Natural killer cell (primary cell): ENCODE data around the gene MTF2. TPM values are rescaled to one million over a fixed set of nuclear protein-coding genes. Genes with fewer than 3 reads are reported as not detected.

Source experiments
- ATAC-seq, 3 donors: fragments of 150-1000 bp in 2 of 3; fragments of 200-7000 bp in 1 of 3; cut with Tn5 transposase; 1 replicate in 1 of 3; 2 replicates in 2 of 3; pipeline ENCODE4 v1.10.0; 2021; ENCODE audit warnings: mild to moderate bottlenecking in 2 of 3, moderate library complexity in 2 of 3
- DNase-seq, 2 donors: peaks; one replicate each; pipeline versions ENCODE4 v3.0.0 to v3.0.0-alpha.2; 2013 to 2021; ENCODE audit warnings: mixed read lengths in 1 of 2
- H3K27ac ChIP-seq: one replicate; pipeline ENCODE4 v1.5.1; 2013; ENCODE audit warnings: mild to moderate bottlenecking, low read length
- H3K27me3 ChIP-seq: one replicate; pipeline ENCODE4 v1.6.1; 2013; ENCODE audit warnings: low read length; ENCODE audit not compliant: control insufficient read depth, insufficient read depth
- H3K36me3 ChIP-seq: one replicate; pipeline ENCODE4 v1.6.1; 2013; ENCODE audit warnings: low read length; ENCODE audit not compliant: control insufficient read depth, insufficient read depth
- H3K4me1 ChIP-seq: one replicate; pipeline ENCODE4 v1.6.1; 2013; ENCODE audit warnings: low read length; ENCODE audit not compliant: control insufficient read depth, insufficient read depth
- H3K4me3 ChIP-seq: one replicate; pipeline ENCODE4 v1.5.1; 2013; ENCODE audit warnings: low read length
- H3K9me3 ChIP-seq: one replicate; pipeline ENCODE4 v1.6.1; 2013; ENCODE audit warnings: low read length; ENCODE audit not compliant: control insufficient read depth, insufficient read depth
- H3K27ac Mint-ChIP-seq, 2 donors: one replicate each; pipeline ENCODE4 v1.8.0; 2022; ENCODE audit warnings: mild to moderate bottlenecking in 2 of 2, mixed read lengths in 2 of 2, moderate library complexity in 1 of 2
- H3K27me3 Mint-ChIP-seq, 2 donors: one replicate each; pipeline ENCODE4 v1.8.0; 2022; ENCODE audit warnings: low read depth in 2 of 2, mixed read lengths in 2 of 2
- H3K36me3 Mint-ChIP-seq: one replicate; pipeline ENCODE4 v1.8.0; 2022; ENCODE audit warnings: mixed read lengths
- H3K4me1 Mint-ChIP-seq, 2 donors: one replicate each; pipeline ENCODE4 v1.8.0; 2022; ENCODE audit warnings: mixed read lengths in 2 of 2
- H3K4me3 Mint-ChIP-seq: one replicate; pipeline ENCODE4 v1.8.0; 2022; ENCODE audit warnings: mild to moderate bottlenecking, moderate library complexity, mixed read lengths
- H3K9me3 Mint-ChIP-seq, 2 donors: one replicate each; pipeline ENCODE4 v1.8.0; 2022; ENCODE audit warnings: mixed read lengths in 2 of 2
- WGBS: methylation state at CpG from one replicate; pipeline ENCODE4 v1.1.7; 2013; ENCODE audit warnings: missing lambda C conversion rate; ENCODE audit not compliant: insufficient coverage; 5-methylcytosine and 5-hydroxymethylcytosine counted together
- intact Hi-C: fragments of 100-400 bp; cut with micrococcal nuclease; formaldehyde crosslinking; loops from one replicate; pipeline ENCODE4 v1.14.2; 2022
- total RNA-seq, 4 donors: library from RNA; stranded (reverse); fragments of 120-200 nt in 1 of 4; gene quantifications; one replicate each; pipeline versions ENCODE4 v1.2.3 to v1.2.4, GENCODE V29; 2013 to 2022
- TF ChIP-seq, protein P1 (sequence below): fragments of 200-600 bp; IDR thresholded peaks from one replicate; pipeline ENCODE4 v1.8.0; 2022; ENCODE audit warnings: antibody characterized with exemption

Gene MTF2
- total RNA-seq, 3 donors from 2014 or later (not counting 1 experiment from before 2014, with no cell fraction given), result 46.1 to 65.7 (median 47.8) TPM

GRCh38 chr1:93143769-93144168 is 64.7 kb downstream of the MTF2 start:
- Histone ChIP-seq H3K4me3 (no peak overlapping the region), H3K36me3 (peaks cover 18% of the 10 kb centered on the region), H3K4me1 (no peaks in the 10 kb centered on the region), H3K27me3 (no peaks in the 10 kb centered on the region), H3K9me3 (no peaks in the 10 kb centered on the region), H3K27ac (no peak overlapping the region)
- H3K36me3 Mint-ChIP-seq, result no peaks in the 10 kb centered on the region
- DNase-seq (no peak), ATAC-seq (no peak)
- TF ChIP-seq, protein P1, sequence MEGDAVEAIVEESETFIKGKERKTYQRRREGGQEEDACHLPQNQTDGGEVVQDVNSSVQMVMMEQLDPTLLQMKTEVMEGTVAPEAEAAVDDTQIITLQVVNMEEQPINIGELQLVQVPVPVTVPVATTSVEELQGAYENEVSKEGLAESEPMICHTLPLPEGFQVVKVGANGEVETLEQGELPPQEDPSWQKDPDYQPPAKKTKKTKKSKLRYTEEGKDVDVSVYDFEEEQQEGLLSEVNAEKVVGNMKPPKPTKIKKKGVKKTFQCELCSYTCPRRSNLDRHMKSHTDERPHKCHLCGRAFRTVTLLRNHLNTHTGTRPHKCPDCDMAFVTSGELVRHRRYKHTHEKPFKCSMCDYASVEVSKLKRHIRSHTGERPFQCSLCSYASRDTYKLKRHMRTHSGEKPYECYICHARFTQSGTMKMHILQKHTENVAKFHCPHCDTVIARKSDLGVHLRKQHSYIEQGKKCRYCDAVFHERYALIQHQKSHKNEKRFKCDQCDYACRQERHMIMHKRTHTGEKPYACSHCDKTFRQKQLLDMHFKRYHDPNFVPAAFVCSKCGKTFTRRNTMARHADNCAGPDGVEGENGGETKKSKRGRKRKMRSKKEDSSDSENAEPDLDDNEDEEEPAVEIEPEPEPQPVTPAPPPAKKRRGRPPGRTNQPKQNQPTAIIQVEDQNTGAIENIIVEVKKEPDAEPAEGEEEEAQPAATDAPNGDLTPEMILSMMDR, result no peak
- H3K27me3 Mint-ChIP-seq, result no peaks in the 10 kb centered on the region
- peaks cover 0 to 9% of the 10 kb centered on the region in 2 donors for H3K4me1 Mint-ChIP-seq
- intact Hi-C loops, result no loop called here
- H3K4me3 Mint-ChIP-seq, result no peak overlapping the region
- no CpG with 5 or more reads among the region's 4 CpGs for WGBS
- no peaks in the 10 kb centered on the region for H3K9me3 Mint-ChIP-seq
- H3K27ac Mint-ChIP-seq, result no peak overlapping the region

- H3K27me3 ChIP-seq, result no peaks in the 10 kb centered on the region
- Mint-ChIP-seq H3K4me1 (peaks cover 19 to 21% of the 10 kb centered on the region in 2 donors), H3K4me3 (no peak overlapping the region), H3K27ac (peak overlapping the region; percentile 52 to 61), H3K27me3 (no peaks in the 10 kb centered on the region), H3K9me3 (no peaks in the 10 kb centered on the region), H3K36me3 (no peaks in the 10 kb centered on the region)
- intact Hi-C loops, result no loop called here
- 82% methylated on average over 7 of the region's 7 CpGs for WGBS
- TF ChIP-seq, protein P1, result no peak
- H3K4me1 ChIP-seq, result no peaks in the 10 kb centered on the region
- no peak overlapping the region for H3K27ac ChIP-seq
- no peak overlapping the region for H3K4me3 ChIP-seq
- ATAC-seq, result no peak
- H3K36me3 ChIP-seq, result peaks cover 24% of the 10 kb centered on the region
- no peaks in the 10 kb centered on the region for H3K9me3 ChIP-seq
- no peak for DNase-seq
Measured at GRCh38 chr1:93148001-93148400, 68.9 kb downstream of the MTF2 start.

GRCh38 chr1:93150729-93151128 is 71.6 kb downstream of the MTF2 start:
- WGBS, result 58% methylated on average over 1 of the region's 1 CpG
- Mint-ChIP-seq H3K4me3 (no peak overlapping the region), H3K9me3 (no peaks in the 10 kb centered on the region), H3K4me1 (peaks cover 19 to 21% of the 10 kb centered on the region in 2 donors), H3K36me3 (no peaks in the 10 kb centered on the region), H3K27me3 (no peaks in the 10 kb centered on the region), H3K27ac (peak overlapping the region; percentile 60 to 66)
- Histone ChIP-seq H3K9me3 (no peaks in the 10 kb centered on the region), H3K4me3 (no peak overlapping the region), H3K27ac (no peak overlapping the region), H3K4me1 (peaks cover 3% of the 10 kb centered on the region), H3K36me3 (peaks cover 47% of the 10 kb centered on the region), H3K27me3 (no peaks in the 10 kb centered on the region)
- DNase-seq (no peak), ATAC-seq (no peak)
- intact Hi-C loops, result no loop called here
- TF ChIP-seq, protein P1, result no peak

- Mint-ChIP-seq H3K9me3 (no peaks in the 10 kb centered on the region), H3K27ac (peak overlapping the region in 1 of 2 donors; percentile 60), H3K27me3 (no peaks in the 10 kb centered on the region), H3K4me3 (no peak overlapping the region), H3K4me1 (peaks cover 19 to 26% of the 10 kb centered on the region in 2 donors), H3K36me3 (no peaks in the 10 kb centered on the region)
- Histone ChIP-seq H3K9me3 (no peaks in the 10 kb centered on the region), H3K4me3 (no peak overlapping the region), H3K36me3 (peaks cover 54% of the 10 kb centered on the region), H3K27ac (no peak overlapping the region), H3K4me1 (peaks cover 3% of the 10 kb centered on the region), H3K27me3 (no peaks in the 10 kb centered on the region)
- DNase-seq, result no peak
- no peak for ATAC-seq
- intact Hi-C loops, result no loop called here
- TF ChIP-seq, protein P1, result no peak
Measured at GRCh38 chr1:93151474-93151873, 72.4 kb downstream of the MTF2 start.
